ENCODE results near the gene APOD. TPM values are rescaled to one million over a fixed set of nuclear protein-coding genes. Genes with fewer than 3 reads are reported as not detected.

The APOD gene
- total RNA-seq, 1 experiment from 2014 or later: 0.48 TPM

DNA sequence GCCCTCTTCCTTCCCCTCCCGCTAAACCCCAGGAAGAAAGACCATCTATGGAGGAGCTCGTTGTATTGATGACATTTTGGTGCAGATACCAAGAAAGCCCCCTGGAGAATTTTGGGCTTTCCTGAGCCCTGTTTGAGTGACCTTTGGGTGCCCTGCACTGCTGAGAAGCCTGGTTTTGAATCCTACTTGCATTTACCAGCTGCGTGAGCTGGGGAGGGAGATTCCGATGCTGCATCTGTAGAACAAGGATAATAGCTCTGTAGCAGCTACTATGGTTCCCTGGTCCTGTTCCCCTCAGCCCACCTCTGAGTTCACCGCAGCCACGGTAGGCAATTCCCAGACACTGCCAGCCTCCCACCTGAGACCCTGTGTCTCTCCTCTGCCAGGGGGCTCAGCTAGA lies 5.2 kb downstream of the APOD start:
- no TSS peak for BruUV-seq (replicated peaks)
- H3K9me3 ChIP-seq (ENCODE audit: insufficient read depth, low read depth): no peaks in the 10 kb centered on the region
- no peak overlapping the region for H3K27ac ChIP-seq
- H4K20me1 ChIP-seq (ENCODE audit: insufficient read depth): no peaks in the 10 kb centered on the region
- H3K79me2 ChIP-seq (ENCODE audit: low read depth): no peaks in the 10 kb centered on the region
- peak in 1 of 2 experiments; percentile 24 for DNase-seq
- peaks cover 9% of the 10 kb centered on the region; the same call in 1 of the 2 replicates for H3K4me1 ChIP-seq (replicated peaks; ENCODE audit: insufficient read depth)
- POLR2A ChIA-PET (ENCODE audit: unreplicated experiment): interaction anchor here (0.6 kb wide), 1 partner anchor 1092 kb away, joined by 3 read pairs; the partner anchor contains the start of gene ATP13A3
- intact Hi-C loops (cut with micrococcal nuclease; ENCODE audit: unreplicated experiment): no loop called here
- TF ChIP-seq CTCF (conservative IDR thresholded peaks at IDR 0.05): no peak
- TF ChIP-seq EZH2 (IDR thresholded peaks at IDR 0.05; ENCODE audit: low read depth): no peak
- H3K27me3 ChIP-seq (ENCODE audit: insufficient read depth, low read depth): no peaks in the 10 kb centered on the region
- CTCF ChIA-PET: no interaction called here
- H3K4me3 ChIP-seq: no peak overlapping the region
- H3K9me2 ChIP-seq (ENCODE audit: insufficient read depth): no peaks in the 10 kb centered on the region
- H3K4me2 ChIP-seq: no peak overlapping the region
- no peaks in the 10 kb centered on the region; the same call in 1 of the 2 replicates for H3F3A ChIP-seq (ENCODE audit: insufficient read depth, low read depth)
- no peak overlapping the region for H2AFZ ChIP-seq
- no peaks in the 10 kb centered on the region for H3K36me3 ChIP-seq (ENCODE audit: low read depth)

DNA sequence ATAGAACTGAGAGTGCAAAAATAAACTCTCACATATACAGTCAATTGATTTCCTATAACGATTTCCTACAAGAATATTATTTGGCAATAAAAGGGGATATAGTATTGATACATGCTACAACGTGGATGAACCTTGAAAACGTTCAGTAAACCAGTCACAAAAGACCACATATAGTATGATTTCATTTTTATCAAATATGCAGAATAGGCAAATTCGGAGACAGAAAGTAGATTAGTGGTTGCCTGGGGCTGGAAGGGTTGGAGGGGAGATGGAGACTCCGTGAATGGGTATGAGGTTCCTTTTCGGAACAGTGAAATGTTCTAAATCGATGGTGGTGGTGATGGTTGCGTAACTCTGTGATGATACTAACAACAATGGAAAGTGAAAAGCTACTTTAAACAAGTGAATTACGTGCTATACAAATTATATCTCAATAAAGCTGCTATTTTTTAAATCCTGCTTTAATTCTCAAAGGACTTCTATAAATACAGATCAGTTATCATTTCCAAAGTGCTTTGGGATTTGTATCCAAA lies 6.0 kb downstream of the APOD start:
- no TSS peak for BruUV-seq (replicated peaks)
- H3K79me2 ChIP-seq (ENCODE audit: low read depth): no peaks in the 10 kb centered on the region
- H3K4me3 ChIP-seq: no peak overlapping the region
- H3K27me3 ChIP-seq (ENCODE audit: insufficient read depth, low read depth): no peaks in the 10 kb centered on the region
- DNase-seq: no peak
- no peak overlapping the region for H2AFZ ChIP-seq
- H3K4me2 ChIP-seq: no peak overlapping the region
- 0 out of 2 replicates have a peak, but pooled peaks cover 3% of the 10 kb centered on the region for H3K4me1 ChIP-seq (replicated peaks; ENCODE audit: insufficient read depth)
- no peak overlapping the region for H3K27ac ChIP-seq
- H3K9me2 ChIP-seq (ENCODE audit: insufficient read depth): no peaks in the 10 kb centered on the region
- H4K20me1 ChIP-seq (ENCODE audit: insufficient read depth): no peaks in the 10 kb centered on the region
- H3K9me3 ChIP-seq (ENCODE audit: insufficient read depth, low read depth): no peaks in the 10 kb centered on the region
- H3K36me3 ChIP-seq (ENCODE audit: low read depth): no peaks in the 10 kb centered on the region
- no peaks in the 10 kb centered on the region; the same call in 1 of the 2 replicates for H3F3A ChIP-seq (ENCODE audit: insufficient read depth, low read depth)
- CTCF ChIA-PET: no interaction called here
- POLR2A ChIA-PET (ENCODE audit: unreplicated experiment): no interaction called here
- TF ChIP-seq CTCF (conservative IDR thresholded peaks at IDR 0.05) (no peak), EZH2 (IDR thresholded peaks at IDR 0.05; ENCODE audit: low read depth) (no peak)
- intact Hi-C loops (cut with micrococcal nuclease; ENCODE audit: unreplicated experiment): no loop called here

- Histone ChIP-seq H3K9me3 (ENCODE audit: insufficient read depth, low read depth) (no peaks in the 10 kb centered on the region), H3K27me3 (ENCODE audit: insufficient read depth, low read depth) (no peaks in the 10 kb centered on the region), H3K36me3 (ENCODE audit: low read depth) (no peaks in the 10 kb centered on the region), H4K20me1 (ENCODE audit: insufficient read depth) (no peaks in the 10 kb centered on the region), H3K27ac (no peak overlapping the region), H3K79me2 (ENCODE audit: low read depth) (no peaks in the 10 kb centered on the region), H3K4me2 (no peak overlapping the region), H3K4me3 (no peak overlapping the region), H3K4me1 (replicated peaks; ENCODE audit: insufficient read depth) (0 out of 2 replicates have a peak, but pooled peaks cover 3% of the 10 kb centered on the region), H3F3A (ENCODE audit: insufficient read depth, low read depth) (no peaks in the 10 kb centered on the region; the same call in 1 of the 2 replicates), H2AFZ (no peak overlapping the region), H3K9me2 (ENCODE audit: insufficient read depth) (no peaks in the 10 kb centered on the region)
- peak in 1 of 2 experiments; percentile 32 for DNase-seq
- CTCF ChIA-PET: interaction anchor here (0.6 kb wide), 1 partner anchor 259 kb away, joined by 8 read pairs; no protein-coding TSS in a partner anchor
- BruUV-seq (replicated peaks): no TSS peak
- intact Hi-C loops (cut with micrococcal nuclease; ENCODE audit: unreplicated experiment): no loop called here
- TF ChIP-seq EZH2 (IDR thresholded peaks at IDR 0.05; ENCODE audit: low read depth) (no peak), CTCF (conservative IDR thresholded peaks at IDR 0.05) (no peak)
- POLR2A ChIA-PET (ENCODE audit: unreplicated experiment): no interaction called here
These were observed 9.0 kb downstream of the APOD start for GRCh38 chr3:195574497-195575304.

Measured in PC-9 (cell line).